Esophagus (tissue), 2 donors: ENCODE data around the gene F8. TPM values are rescaled to one million over a fixed set of nuclear protein-coding genes. Genes with fewer than 3 reads are reported as not detected.
"Not testable (repeated sequence)": the region's sequence is repeated elsewhere in the genome, so short reads cannot be mapped to it uniquely, and the experiment has no call there.

Experiments
- H3K27ac ChIP-seq, 2 donors: one replicate each; pipeline ENCODE4 v1.5.1; 2013; ENCODE audit warnings: low read depth in 2 of 2, mild to moderate bottlenecking in 2 of 2, inconsistent platforms in 1 of 2, low read length in 1 of 2, moderate library complexity in 1 of 2
- H3K27me3 ChIP-seq, 2 donors: one replicate each; pipeline ENCODE4 v1.6.1; 2013; ENCODE audit warnings: low read length in 2 of 2, control low read depth in 1 of 2, mild to moderate bottlenecking in 1 of 2; ENCODE audit not compliant: insufficient read depth in 2 of 2, control insufficient read depth in 1 of 2
- H3K36me3 ChIP-seq, 2 donors: one replicate each; pipeline ENCODE4 v1.6.1; 2013; ENCODE audit warnings: low read length in 1 of 2; ENCODE audit not compliant: control insufficient read depth in 2 of 2, insufficient read depth in 2 of 2
- H3K4me1 ChIP-seq, 2 donors: one replicate each; pipeline ENCODE4 v1.6.1; 2013; ENCODE audit warnings: low read length in 1 of 2; ENCODE audit not compliant: control insufficient read depth in 2 of 2, insufficient read depth in 2 of 2
- H3K4me3 ChIP-seq, 2 donors: one replicate each; pipeline ENCODE4 v1.5.1; 2013; ENCODE audit warnings: low read length in 2 of 2, mild to moderate bottlenecking in 2 of 2, low read depth in 1 of 2, moderate library complexity in 1 of 2
- H3K9me3 ChIP-seq, 2 donors: one replicate each; pipeline ENCODE4 v1.6.1; 2013; ENCODE audit warnings: mild to moderate bottlenecking in 2 of 2, low read depth in 1 of 2, low read length in 1 of 2, moderate library complexity in 1 of 2; ENCODE audit not compliant: control insufficient read depth in 2 of 2, insufficient read depth in 1 of 2
- whole genome bisulfite sequencing, 2 donors: extraction: QIAGEN DNeasy Blood & Tissue Kit; methylation state at CpG; one replicate each; pipeline ENCODE4 v1.1.7; 2013; 5-methylcytosine and 5-hydroxymethylcytosine counted together
- polyA plus RNA-seq, 2 donors: library from polyadenylated mRNA; stranded (reverse); fragments of 200-250 nt; gene quantifications; one replicate each; pipeline ENCODE4 v1.2.3, GENCODE V29; 2013
- donor health status: healthy with polysubstance abuse.
- donor health status: Bipolar disorder and iron deficiency.

F8 gene
- polyA plus RNA-seq, 2 donors: 2.2 TPM

GRCh38 chrX:154825586-154825985, 196.9 kb downstream of the F8 start:
- H3K27ac ChIP-seq, H3K36me3 ChIP-seq, H3K9me3 ChIP-seq, H3K27me3 ChIP-seq, H3K4me1 ChIP-seq, H3K4me3 ChIP-seq: not testable (repeated sequence)
- no CpG with 5 or more reads among the region's 3 CpGs for WGBS, 2 donors

GRCh38 chrX:154824638-154825037, 197.9 kb downstream of the F8 start:
- no peaks in the 10 kb centered on the region for H3K9me3 ChIP-seq
- H3K27ac ChIP-seq: no peak overlapping the region
- H3K4me1 ChIP-seq: no peaks in the 10 kb centered on the region
- 48 to 83% methylated on average over 1 of the region's 1 CpG for WGBS, 2 donors
- no peaks in the 10 kb centered on the region for H3K27me3 ChIP-seq
- no peaks in the 10 kb centered on the region for H3K36me3 ChIP-seq
- H3K4me3 ChIP-seq: no peak overlapping the region

GRCh38 chrX:154822029-154822428, 200.5 kb downstream of the F8 start:
- H3K9me3 ChIP-seq: no peaks in the 10 kb centered on the region
- no peak overlapping the region for H3K27ac ChIP-seq
- WGBS, 2 donors: 58 to 74% methylated on average over 3 of the region's 3 CpGs
- no peaks in the 10 kb centered on the region for H3K36me3 ChIP-seq
- H3K27me3 ChIP-seq: no peaks in the 10 kb centered on the region
- no peak overlapping the region for H3K4me3 ChIP-seq
- H3K4me1 ChIP-seq: peaks cover 0 to 2% of the 10 kb centered on the region in 2 donors

DNA sequence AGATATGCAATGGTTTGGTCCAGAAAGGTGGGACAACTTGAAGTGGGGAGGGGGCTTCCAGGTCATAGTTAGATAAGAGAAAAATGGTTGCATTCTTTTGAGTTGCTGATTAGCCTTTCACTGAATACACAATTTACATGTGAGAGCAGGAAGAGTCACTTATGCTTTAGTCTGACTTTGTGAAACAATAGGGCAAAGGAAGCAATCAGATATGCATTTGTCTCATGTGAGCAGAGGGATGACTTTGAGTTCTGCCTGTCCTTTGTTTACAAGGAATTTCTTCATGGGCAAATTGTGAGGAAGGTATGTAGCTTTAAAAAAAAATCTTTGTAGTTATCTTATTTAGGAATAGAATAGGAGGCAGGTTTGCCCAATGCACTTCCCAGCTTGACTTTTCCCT, 201.0 kb downstream of the F8 start:
- Histone ChIP-seq H3K27me3 (no peaks in the 10 kb centered on the region), H3K27ac (no peak overlapping the region), H3K4me1 (peaks cover 0 to 2% of the 10 kb centered on the region in 2 donors), H3K36me3 (no peaks in the 10 kb centered on the region), H3K4me3 (no peak overlapping the region), H3K9me3 (no peaks in the 10 kb centered on the region)

DNA sequence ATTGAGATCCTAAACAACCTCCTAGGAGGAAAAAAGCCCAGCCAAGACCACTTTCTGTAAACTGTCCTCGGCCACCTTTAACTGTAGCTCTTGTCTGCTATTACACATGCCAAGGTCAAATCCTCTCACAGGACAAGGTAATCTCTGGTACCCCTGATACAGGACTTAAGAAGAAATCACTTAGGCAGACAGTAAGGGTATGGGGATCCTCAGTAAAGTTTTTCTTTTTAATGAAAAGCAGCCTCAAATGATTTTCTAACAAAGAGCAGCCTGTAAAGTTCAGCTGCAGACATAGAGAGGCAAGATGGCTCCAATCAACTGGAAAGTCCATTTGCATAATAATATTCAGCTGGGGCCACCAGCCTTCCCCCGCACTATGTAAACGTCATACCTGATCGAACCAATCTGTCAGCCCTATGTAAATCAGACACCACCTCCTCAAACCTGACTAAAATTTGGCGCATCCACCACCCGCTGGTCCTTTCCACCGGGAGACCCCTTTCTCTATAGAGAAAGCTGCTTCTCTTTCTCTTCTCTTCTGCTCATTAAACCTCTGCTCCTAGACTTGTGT, 202.7 kb downstream of the F8 start:
- WGBS, 2 donors: 76 to 84% methylated on average over 7 of the region's 7 CpGs
- Histone ChIP-seq H3K27me3 (no peaks in the 10 kb centered on the region), H3K9me3 (no peaks in the 10 kb centered on the region), H3K27ac (no peak overlapping the region), H3K36me3 (no peaks in the 10 kb centered on the region), H3K4me3 (no peak overlapping the region), H3K4me1 (peaks cover 0 to 2% of the 10 kb centered on the region in 2 donors)

GRCh38 chrX:154818916-154819770, 203.4 kb downstream of the F8 start:
- Histone ChIP-seq H3K9me3 (no peaks in the 10 kb centered on the region), H3K4me3 (no peak overlapping the region), H3K27me3 (no peaks in the 10 kb centered on the region), H3K27ac (no peak overlapping the region), H3K4me1 (peaks cover 0 to 2% of the 10 kb centered on the region in 2 donors), H3K36me3 (no peaks in the 10 kb centered on the region)
- 70 to 78% methylated on average over 11 of the region's 11 CpGs for WGBS, 2 donors

GRCh38 chrX:154817048-154817618, 205.4 kb downstream of the F8 start:
- H3K4me1 ChIP-seq, H3K4me3 ChIP-seq, H3K27ac ChIP-seq, H3K27me3 ChIP-seq, H3K9me3 ChIP-seq, H3K36me3 ChIP-seq: not testable (repeated sequence)
- 94 to 95% methylated on average over 19 of the region's 19 CpGs for WGBS, 2 donors

- not testable (repeated sequence) for H3K4me1 ChIP-seq, H3K36me3 ChIP-seq, H3K27ac ChIP-seq, H3K4me3 ChIP-seq, H3K9me3 ChIP-seq, H3K27me3 ChIP-seq
- 71 to 79% methylated on average over 4 of the region's 4 CpGs for WGBS, 2 donors
Observed at GRCh38 chrX:154816326-154816898, 206.1 kb downstream of the F8 start.

DNA sequence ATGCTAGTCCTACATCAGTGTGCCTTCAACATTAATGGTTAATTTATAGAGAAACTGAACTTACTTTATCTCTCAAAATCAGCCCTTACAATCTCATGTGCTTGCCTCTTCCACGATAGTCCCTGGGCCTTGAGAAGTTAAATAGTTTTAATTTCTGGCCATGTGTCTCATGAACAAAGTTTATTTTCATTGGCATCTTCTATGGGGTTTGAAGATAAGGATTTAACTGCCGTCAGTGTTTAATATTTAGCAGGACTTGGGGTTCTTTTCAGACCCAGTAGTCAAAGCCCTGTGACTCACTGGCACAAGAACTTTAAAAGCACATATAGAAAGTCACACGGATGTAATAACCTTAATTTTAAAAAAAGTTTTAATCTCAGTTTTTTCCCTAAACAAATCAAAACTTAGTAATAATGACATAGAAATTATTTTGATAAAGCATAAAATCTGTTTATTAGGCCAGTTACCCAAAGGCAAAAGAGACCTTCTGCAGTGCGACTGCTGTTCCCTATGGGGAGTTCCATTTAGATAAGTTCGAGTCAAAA, 207.2 kb downstream of the F8 start:
- Histone ChIP-seq H3K27me3 (no peaks in the 10 kb centered on the region), H3K4me3 (no peak overlapping the region), H3K36me3 (no peaks in the 10 kb centered on the region), H3K4me1 (peaks cover 0 to 2% of the 10 kb centered on the region in 2 donors), H3K27ac (no peak overlapping the region), H3K9me3 (no peaks in the 10 kb centered on the region)
- 71 to 81% methylated on average over 5 of the region's 5 CpGs for WGBS, 2 donors
